Measurements from ENCODE around the gene ISOC2. TPM values are rescaled to one million over a fixed set of nuclear protein-coding genes. Genes with fewer than 3 reads are reported as not detected.
"Not testable (repeated sequence)": the region's sequence is repeated elsewhere in the genome, so short reads cannot be mapped to it uniquely, and the experiment has no call there.

Gene ISOC2
- total and polyA plus RNA-seq, 9 of the 15 experiments (the other 6 are each of a cell fraction or from before 2014, with no cell fraction given), result 1.2 to 229 (median 58.3) TPM

DNA sequence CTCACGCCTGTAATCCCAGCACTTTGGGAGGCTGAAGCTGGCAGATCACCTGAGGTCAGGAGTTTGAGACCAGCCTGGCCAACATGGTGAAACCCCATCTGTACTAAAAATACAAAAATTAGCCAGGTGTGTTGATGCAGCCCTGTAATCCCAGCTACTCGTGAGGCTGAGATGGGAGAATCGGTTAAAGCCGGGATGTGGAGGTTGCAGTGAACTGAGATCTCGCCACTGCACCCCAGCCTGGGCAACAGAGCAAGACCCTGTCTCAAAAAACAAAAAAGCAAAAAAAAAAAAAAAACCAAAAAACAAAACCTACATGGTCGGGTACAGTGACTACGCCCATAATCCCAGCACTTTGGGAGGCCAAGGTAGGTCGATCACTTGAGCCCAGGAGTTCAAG lies 52.3 kb downstream of the ISOC2 start:
- DNase-seq (ENCODE audit: extremely low read depth in 1 of 4, low spot score in 3 of 4); CTCF ChIA-PET (ENCODE audit: low intra/inter-chr PET ratio); H3K4me2 ChIP-seq (ENCODE audit: insufficient read depth, low read length); H2AFZ ChIP-seq (ENCODE audit: low read depth, low read length); ATAC-seq; H3K4me3 ChIP-seq; H3K9ac ChIP-seq (ENCODE audit: insufficient read depth in 1 of 2, low read depth in 2 of 2, low read length in 2 of 2); H3K27ac ChIP-seq (ENCODE audit: extremely low read depth, low read depth, low read length); H3K9me1 ChIP-seq (ENCODE audit: control insufficient read depth, insufficient read depth, low read length); FAIRE-seq; in situ Hi-C loops (cut with MboI); BruUV-seq (replicated peaks); H3K27me3 ChIP-seq (ENCODE audit: control insufficient read depth in 2 of 2, insufficient read depth in 2 of 2, low read length in 2 of 2); intact Hi-C loops (cut with micrococcal nuclease): not testable (repeated sequence)
- H3K4me1 ChIP-seq (replicated peaks in 1 of 2; ENCODE audit: control insufficient read depth in 2 of 2, insufficient read depth in 2 of 2, low read length in 2 of 2), result peaks cover 19 to 35% of the 10 kb centered on the region in 2 experiments
- H3K9me3 ChIP-seq (replicated peaks; ENCODE audit: control insufficient read depth, insufficient read depth, low read depth, low read length), result peaks cover 18% of the 10 kb centered on the region
- H4K20me1 ChIP-seq (replicated peaks; ENCODE audit: control insufficient read depth, insufficient read depth, low read length), result peaks cover 17% of the 10 kb centered on the region
- 79% methylated on average over 8 of the region's 8 CpGs for WGBS (ENCODE audit: insufficient coverage, low coverage, missing lambda C conversion rate)
- TF ChIP-seq ZNF121 (CRISPR knock-in tag; conservative IDR thresholded peaks at IDR 0.05), result peak; percentile 88
- TF ChIP-seq BCOR (IDR thresholded peaks at IDR 0.05), result peak; percentile 30; the same call in 1 of the 2 replicates
- POLR2A ChIA-PET, result interaction anchor here (0.6 to 1.2 kb wide), 4 partner anchors 16 to 525 kb away, joined by 3 to 4 read pairs (median 4); no protein-coding TSS in a partner anchor
- H3K79me2 ChIP-seq (ENCODE audit: control insufficient read depth, insufficient read depth, low read length), result peaks cover 33% of the 10 kb centered on the region
- peaks cover 27% of the 10 kb centered on the region for H3K36me3 ChIP-seq (ENCODE audit: control insufficient read depth, insufficient read depth, low read length)

DNA sequence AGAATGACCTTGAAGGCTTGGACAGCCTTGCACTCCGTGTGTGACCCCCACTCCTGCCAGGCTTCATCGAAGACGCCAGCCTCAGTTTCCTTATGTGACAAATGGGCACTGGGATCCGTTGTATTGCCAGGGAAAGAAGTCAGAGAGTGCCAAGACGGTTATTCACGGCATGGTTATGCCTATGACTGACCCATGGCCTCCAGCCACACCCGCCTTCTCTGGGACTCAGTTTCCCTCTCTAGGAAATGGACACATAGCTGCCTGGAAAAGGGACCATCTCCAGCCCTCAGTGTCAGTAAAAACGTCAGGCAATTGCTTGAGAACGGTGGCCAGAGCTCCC lies 52.9 kb downstream of the ISOC2 start:
- intact Hi-C loops (cut with micrococcal nuclease), result no loop called here
- TF ChIP-seq, protein P1, sequence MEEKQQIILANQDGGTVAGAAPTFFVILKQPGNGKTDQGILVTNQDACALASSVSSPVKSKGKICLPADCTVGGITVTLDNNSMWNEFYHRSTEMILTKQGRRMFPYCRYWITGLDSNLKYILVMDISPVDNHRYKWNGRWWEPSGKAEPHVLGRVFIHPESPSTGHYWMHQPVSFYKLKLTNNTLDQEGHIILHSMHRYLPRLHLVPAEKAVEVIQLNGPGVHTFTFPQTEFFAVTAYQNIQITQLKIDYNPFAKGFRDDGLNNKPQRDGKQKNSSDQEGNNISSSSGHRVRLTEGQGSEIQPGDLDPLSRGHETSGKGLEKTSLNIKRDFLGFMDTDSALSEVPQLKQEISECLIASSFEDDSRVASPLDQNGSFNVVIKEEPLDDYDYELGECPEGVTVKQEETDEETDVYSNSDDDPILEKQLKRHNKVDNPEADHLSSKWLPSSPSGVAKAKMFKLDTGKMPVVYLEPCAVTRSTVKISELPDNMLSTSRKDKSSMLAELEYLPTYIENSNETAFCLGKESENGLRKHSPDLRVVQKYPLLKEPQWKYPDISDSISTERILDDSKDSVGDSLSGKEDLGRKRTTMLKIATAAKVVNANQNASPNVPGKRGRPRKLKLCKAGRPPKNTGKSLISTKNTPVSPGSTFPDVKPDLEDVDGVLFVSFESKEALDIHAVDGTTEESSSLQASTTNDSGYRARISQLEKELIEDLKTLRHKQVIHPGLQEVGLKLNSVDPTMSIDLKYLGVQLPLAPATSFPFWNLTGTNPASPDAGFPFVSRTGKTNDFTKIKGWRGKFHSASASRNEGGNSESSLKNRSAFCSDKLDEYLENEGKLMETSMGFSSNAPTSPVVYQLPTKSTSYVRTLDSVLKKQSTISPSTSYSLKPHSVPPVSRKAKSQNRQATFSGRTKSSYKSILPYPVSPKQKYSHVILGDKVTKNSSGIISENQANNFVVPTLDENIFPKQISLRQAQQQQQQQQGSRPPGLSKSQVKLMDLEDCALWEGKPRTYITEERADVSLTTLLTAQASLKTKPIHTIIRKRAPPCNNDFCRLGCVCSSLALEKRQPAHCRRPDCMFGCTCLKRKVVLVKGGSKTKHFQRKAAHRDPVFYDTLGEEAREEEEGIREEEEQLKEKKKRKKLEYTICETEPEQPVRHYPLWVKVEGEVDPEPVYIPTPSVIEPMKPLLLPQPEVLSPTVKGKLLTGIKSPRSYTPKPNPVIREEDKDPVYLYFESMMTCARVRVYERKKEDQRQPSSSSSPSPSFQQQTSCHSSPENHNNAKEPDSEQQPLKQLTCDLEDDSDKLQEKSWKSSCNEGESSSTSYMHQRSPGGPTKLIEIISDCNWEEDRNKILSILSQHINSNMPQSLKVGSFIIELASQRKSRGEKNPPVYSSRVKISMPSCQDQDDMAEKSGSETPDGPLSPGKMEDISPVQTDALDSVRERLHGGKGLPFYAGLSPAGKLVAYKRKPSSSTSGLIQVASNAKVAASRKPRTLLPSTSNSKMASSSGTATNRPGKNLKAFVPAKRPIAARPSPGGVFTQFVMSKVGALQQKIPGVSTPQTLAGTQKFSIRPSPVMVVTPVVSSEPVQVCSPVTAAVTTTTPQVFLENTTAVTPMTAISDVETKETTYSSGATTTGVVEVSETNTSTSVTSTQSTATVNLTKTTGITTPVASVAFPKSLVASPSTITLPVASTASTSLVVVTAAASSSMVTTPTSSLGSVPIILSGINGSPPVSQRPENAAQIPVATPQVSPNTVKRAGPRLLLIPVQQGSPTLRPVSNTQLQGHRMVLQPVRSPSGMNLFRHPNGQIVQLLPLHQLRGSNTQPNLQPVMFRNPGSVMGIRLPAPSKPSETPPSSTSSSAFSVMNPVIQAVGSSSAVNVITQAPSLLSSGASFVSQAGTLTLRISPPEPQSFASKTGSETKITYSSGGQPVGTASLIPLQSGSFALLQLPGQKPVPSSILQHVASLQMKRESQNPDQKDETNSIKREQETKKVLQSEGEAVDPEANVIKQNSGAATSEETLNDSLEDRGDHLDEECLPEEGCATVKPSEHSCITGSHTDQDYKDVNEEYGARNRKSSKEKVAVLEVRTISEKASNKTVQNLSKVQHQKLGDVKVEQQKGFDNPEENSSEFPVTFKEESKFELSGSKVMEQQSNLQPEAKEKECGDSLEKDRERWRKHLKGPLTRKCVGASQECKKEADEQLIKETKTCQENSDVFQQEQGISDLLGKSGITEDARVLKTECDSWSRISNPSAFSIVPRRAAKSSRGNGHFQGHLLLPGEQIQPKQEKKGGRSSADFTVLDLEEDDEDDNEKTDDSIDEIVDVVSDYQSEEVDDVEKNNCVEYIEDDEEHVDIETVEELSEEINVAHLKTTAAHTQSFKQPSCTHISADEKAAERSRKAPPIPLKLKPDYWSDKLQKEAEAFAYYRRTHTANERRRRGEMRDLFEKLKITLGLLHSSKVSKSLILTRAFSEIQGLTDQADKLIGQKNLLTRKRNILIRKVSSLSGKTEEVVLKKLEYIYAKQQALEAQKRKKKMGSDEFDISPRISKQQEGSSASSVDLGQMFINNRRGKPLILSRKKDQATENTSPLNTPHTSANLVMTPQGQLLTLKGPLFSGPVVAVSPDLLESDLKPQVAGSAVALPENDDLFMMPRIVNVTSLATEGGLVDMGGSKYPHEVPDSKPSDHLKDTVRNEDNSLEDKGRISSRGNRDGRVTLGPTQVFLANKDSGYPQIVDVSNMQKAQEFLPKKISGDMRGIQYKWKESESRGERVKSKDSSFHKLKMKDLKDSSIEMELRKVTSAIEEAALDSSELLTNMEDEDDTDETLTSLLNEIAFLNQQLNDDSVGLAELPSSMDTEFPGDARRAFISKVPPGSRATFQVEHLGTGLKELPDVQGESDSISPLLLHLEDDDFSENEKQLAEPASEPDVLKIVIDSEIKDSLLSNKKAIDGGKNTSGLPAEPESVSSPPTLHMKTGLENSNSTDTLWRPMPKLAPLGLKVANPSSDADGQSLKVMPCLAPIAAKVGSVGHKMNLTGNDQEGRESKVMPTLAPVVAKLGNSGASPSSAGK (IDR thresholded peaks at IDR 0.05), result no peak
- TF ChIP-seq ZNF717 (CRISPR knock-in tag; IDR thresholded peaks at IDR 0.05), result no peak

More for the DNA sequence above, 52.9 kb downstream of the ISOC2 start:
- H2AFZ ChIP-seq (ENCODE audit: low read depth, low read length), result peak overlapping the region; percentile 98
- DNase-seq (ENCODE audit: extremely low read depth in 1 of 4, low spot score in 3 of 4) (no peak), FAIRE-seq (no peak), ATAC-seq (no peak)
- peaks cover 6% of the 10 kb centered on the region for H3K9me1 ChIP-seq (ENCODE audit: control insufficient read depth, insufficient read depth, low read length)
- H3K27me3 ChIP-seq (ENCODE audit: control insufficient read depth in 2 of 2, insufficient read depth in 2 of 2, low read length in 2 of 2), result no peaks in the 10 kb centered on the region
- ChIA-PET CTCF (ENCODE audit: low intra/inter-chr PET ratio) (no interaction called here), POLR2A (interaction anchor here (0.8 to 1.2 kb wide), 4 partner anchors 20 to 346 kb away, joined by 3 to 8 read pairs (median 4); partner anchors contain the start of gene RDH13)
- H3K79me2 ChIP-seq (ENCODE audit: control insufficient read depth, insufficient read depth, low read length), result peaks cover 37% of the 10 kb centered on the region
- in situ Hi-C loops (cut with MboI), result no loop called here
- H3K9me3 ChIP-seq (replicated peaks; ENCODE audit: control insufficient read depth, insufficient read depth, low read depth, low read length), result peaks cover 18% of the 10 kb centered on the region
- peak overlapping the region; percentile 93 to 95 for H3K9ac ChIP-seq (ENCODE audit: insufficient read depth in 1 of 2, low read depth in 2 of 2, low read length in 2 of 2)
- H3K4me2 ChIP-seq (ENCODE audit: insufficient read depth, low read length), result peak overlapping the region; percentile 96
- peak overlapping the region; percentile 100 for H3K27ac ChIP-seq (ENCODE audit: extremely low read depth, low read depth, low read length)
- WGBS (ENCODE audit: insufficient coverage, low coverage, missing lambda C conversion rate), result 16% methylated on average over 9 of the region's 9 CpGs
- peaks cover 17% of the 10 kb centered on the region for H4K20me1 ChIP-seq (replicated peaks; ENCODE audit: control insufficient read depth, insufficient read depth, low read length)
- peaks cover 32% of the 10 kb centered on the region for H3K36me3 ChIP-seq (ENCODE audit: control insufficient read depth, insufficient read depth, low read length)
- peak overlapping the region; percentile 28 for H3K4me3 ChIP-seq
- BruUV-seq (replicated peaks), result TSS peak; percentile 96
- peaks cover 19 to 37% of the 10 kb centered on the region in 2 experiments for H3K4me1 ChIP-seq (replicated peaks in 1 of 2; ENCODE audit: control insufficient read depth in 2 of 2, insufficient read depth in 2 of 2, low read length in 2 of 2)
